Measurements from ENCODE around the gene GJB4. TPM values are rescaled to one million over a fixed set of nuclear protein-coding genes. Genes with fewer than 3 reads are reported as not detected.

Gene GJB4
- total RNA-seq, 2 experiments from 2014 or later = not detected

- Mint-ChIP-seq H3K36me3 (ENCODE audit: low read depth) (no peaks in the 10 kb centered on the region), H3K9me3 (ENCODE audit: insufficient read depth) (no peaks in the 10 kb centered on the region), H3K27me3 (ENCODE audit: low read depth) (peaks cover 4% of the 10 kb centered on the region), H3K4me3 (no peak overlapping the region), H3K4me1 (ENCODE audit: low read depth) (no peaks in the 10 kb centered on the region), H3K27ac (no peak overlapping the region)
- ATAC-seq (no peak), DNase-seq (no peak)
- ChIA-PET CTCF (interaction anchor here (4.0 kb wide), 1 partner anchor 8 kb away, joined by 21 read pairs; no protein-coding TSS in a partner anchor), POLR2A (no interaction called here)
Observed at GRCh38 chr1:34750610-34751009, 8.9 kb upstream of the GJB4 start.

GRCh38 chr1:34753163-34753562, 6.4 kb upstream of the GJB4 start:
- ChIA-PET POLR2A (no interaction called here), CTCF (interaction anchor here (4.0 kb wide), 1 partner anchor 10 kb away, joined by 21 read pairs; no protein-coding TSS in a partner anchor)
- no peaks in the 10 kb centered on the region for H3K4me1 Mint-ChIP-seq (ENCODE audit: low read depth)
- no peak for ATAC-seq
- H3K9me3 Mint-ChIP-seq (ENCODE audit: insufficient read depth) = no peaks in the 10 kb centered on the region
- DNase-seq = no peak
- H3K36me3 Mint-ChIP-seq (ENCODE audit: low read depth) = no peaks in the 10 kb centered on the region
- H3K27me3 Mint-ChIP-seq (ENCODE audit: low read depth) = peaks cover 4% of the 10 kb centered on the region
- H3K4me3 Mint-ChIP-seq = no peak overlapping the region
- no peak overlapping the region for H3K27ac Mint-ChIP-seq

GRCh38 chr1:34754964-34755637, 4.4 kb upstream of the GJB4 start, which contains the start of gene GJB5:
GJB5 (plus strand) TSS chr1:34755047; CDS start chr1:34757331, 2,284 bp downstream.
- no peak for DNase-seq
- CTCF ChIA-PET = no interaction called here
- Mint-ChIP-seq H3K36me3 (ENCODE audit: low read depth) (no peaks in the 10 kb centered on the region), H3K4me1 (ENCODE audit: low read depth) (no peaks in the 10 kb centered on the region), H3K27ac (no peak within 1 kb of the TSS), H3K27me3 (ENCODE audit: low read depth) (peaks cover 4% of the 10 kb centered on the region), H3K9me3 (ENCODE audit: insufficient read depth) (no peaks in the 10 kb centered on the region), H3K4me3 (no peak within 1 kb of the TSS)
- ATAC-seq = no peak
- POLR2A ChIA-PET = no interaction called here

GRCh38 chr1:34755961-34756360, 3.6 kb upstream of the GJB4 start:
- no peak overlapping the region for H3K27ac Mint-ChIP-seq
- H3K4me1 Mint-ChIP-seq (ENCODE audit: low read depth) = no peaks in the 10 kb centered on the region
- no peak overlapping the region for H3K4me3 Mint-ChIP-seq
- ATAC-seq (no peak), DNase-seq (no peak)
- peaks cover 4% of the 10 kb centered on the region for H3K27me3 Mint-ChIP-seq (ENCODE audit: low read depth)
- no peaks in the 10 kb centered on the region for H3K36me3 Mint-ChIP-seq (ENCODE audit: low read depth)
- H3K9me3 Mint-ChIP-seq (ENCODE audit: insufficient read depth) = no peaks in the 10 kb centered on the region
- ChIA-PET CTCF (no interaction called here), POLR2A (interaction anchor here (0.6 kb wide), 1 partner anchor 1838 kb away, joined by 3 read pairs; no protein-coding TSS in a partner anchor)

- H3K27ac Mint-ChIP-seq = no peak overlapping the region
- ATAC-seq (no peak), DNase-seq (no peak)
- ChIA-PET CTCF (interaction anchor here (1.1 kb wide), 1 partner anchor 14 kb away, joined by 4 read pairs; no protein-coding TSS in a partner anchor), POLR2A (no interaction called here)
- H3K27me3 Mint-ChIP-seq (ENCODE audit: low read depth) = peaks cover 4% of the 10 kb centered on the region
- no peaks in the 10 kb centered on the region for H3K4me1 Mint-ChIP-seq (ENCODE audit: low read depth)
- H3K9me3 Mint-ChIP-seq (ENCODE audit: insufficient read depth) = no peaks in the 10 kb centered on the region
- H3K36me3 Mint-ChIP-seq (ENCODE audit: low read depth) = no peaks in the 10 kb centered on the region
- H3K4me3 Mint-ChIP-seq = no peak overlapping the region
Observed at GRCh38 chr1:34757386-34757785, 2.2 kb upstream of the GJB4 start.

GRCh38 chr1:34758751-34759150, 789 bp upstream of the GJB4 start:
- no peaks in the 10 kb centered on the region for H3K9me3 Mint-ChIP-seq (ENCODE audit: insufficient read depth)
- no peak overlapping the region for H3K27ac Mint-ChIP-seq
- peaks cover 1% of the 10 kb centered on the region for H3K27me3 Mint-ChIP-seq (ENCODE audit: low read depth)
- POLR2A ChIA-PET = no interaction called here
- no peak overlapping the region for H3K4me3 Mint-ChIP-seq
- H3K4me1 Mint-ChIP-seq (ENCODE audit: low read depth) = no peaks in the 10 kb centered on the region
- ATAC-seq (no peak), DNase-seq (no peak)
- no peaks in the 10 kb centered on the region for H3K36me3 Mint-ChIP-seq (ENCODE audit: low read depth)
- CTCF ChIA-PET = interaction anchor here (2.4 kb wide), 1 partner anchor 16 kb away, joined by 8 read pairs; no protein-coding TSS in a partner anchor

- ChIA-PET CTCF (no interaction called here), POLR2A (no interaction called here)
- ATAC-seq (no peak), DNase-seq (no peak)
- Mint-ChIP-seq H3K4me3 (no peak overlapping the region), H3K9me3 (ENCODE audit: insufficient read depth) (no peaks in the 10 kb centered on the region), H3K36me3 (ENCODE audit: low read depth) (no peaks in the 10 kb centered on the region), H3K27me3 (ENCODE audit: low read depth) (no peaks in the 10 kb centered on the region), H3K27ac (no peak overlapping the region), H3K4me1 (ENCODE audit: low read depth) (no peaks in the 10 kb centered on the region)
Observed at GRCh38 chr1:34761176-34761761, 1.7 kb downstream of the GJB4 start.

- no peak overlapping the region for H3K27ac Mint-ChIP-seq
- ChIA-PET CTCF (no interaction called here), POLR2A (no interaction called here)
- DNase-seq (no peak), ATAC-seq (no peak)
- no peaks in the 10 kb centered on the region for H3K27me3 Mint-ChIP-seq (ENCODE audit: low read depth)
- H3K4me1 Mint-ChIP-seq (ENCODE audit: low read depth) = no peaks in the 10 kb centered on the region
- no peak overlapping the region for H3K4me3 Mint-ChIP-seq
- no peaks in the 10 kb centered on the region for H3K9me3 Mint-ChIP-seq (ENCODE audit: insufficient read depth)
- no peaks in the 10 kb centered on the region for H3K36me3 Mint-ChIP-seq (ENCODE audit: low read depth)
Observed at GRCh38 chr1:34761776-34762307, 2.3 kb downstream of the GJB4 start.

GRCh38 chr1:34762474-34763141, 3.1 kb downstream of the GJB4 start:
- no peak overlapping the region for H3K27ac Mint-ChIP-seq
- H3K9me3 Mint-ChIP-seq (ENCODE audit: insufficient read depth) = no peaks in the 10 kb centered on the region
- CTCF ChIA-PET = no interaction called here
- no peaks in the 10 kb centered on the region for H3K27me3 Mint-ChIP-seq (ENCODE audit: low read depth)
- POLR2A ChIA-PET = no interaction called here
- DNase-seq = no peak
- H3K36me3 Mint-ChIP-seq (ENCODE audit: low read depth) = no peaks in the 10 kb centered on the region
- H3K4me1 Mint-ChIP-seq (ENCODE audit: low read depth) = no peaks in the 10 kb centered on the region
- no peak overlapping the region for H3K4me3 Mint-ChIP-seq
- ATAC-seq = no peak

- H3K4me3 Mint-ChIP-seq = no peak overlapping the region
- no peaks in the 10 kb centered on the region for H3K27me3 Mint-ChIP-seq (ENCODE audit: low read depth)
Observed at GRCh38 chr1:34763142-34763781, 3.7 kb downstream of the GJB4 start.

GRCh38 chr1:34768856-34769255, 9.3 kb downstream of the GJB4 start:
- DNase-seq (no peak), ATAC-seq (no peak)
- Mint-ChIP-seq H3K4me1 (ENCODE audit: low read depth) (no peaks in the 10 kb centered on the region), H3K27ac (no peak overlapping the region), H3K9me3 (ENCODE audit: insufficient read depth) (no peaks in the 10 kb centered on the region), H3K36me3 (ENCODE audit: low read depth) (no peaks in the 10 kb centered on the region), H3K27me3 (ENCODE audit: low read depth) (peaks cover 2% of the 10 kb centered on the region), H3K4me3 (no peak overlapping the region)
- CTCF ChIA-PET = no interaction called here
- POLR2A ChIA-PET = no interaction called here

More at GRCh38 chr1:34763142-34763781, 3.7 kb downstream of the GJB4 start:
- no peak for ATAC-seq
- no peak for DNase-seq
- ChIA-PET CTCF (no interaction called here), POLR2A (no interaction called here)
- no peaks in the 10 kb centered on the region for H3K4me1 Mint-ChIP-seq (ENCODE audit: low read depth)
- no peaks in the 10 kb centered on the region for H3K9me3 Mint-ChIP-seq (ENCODE audit: insufficient read depth)
- no peak overlapping the region for H3K27ac Mint-ChIP-seq
- no peaks in the 10 kb centered on the region for H3K36me3 Mint-ChIP-seq (ENCODE audit: low read depth)
